A673 (cell line): ENCODE measurements around the gene TMEM255B. TPM values are rescaled to one million over a fixed set of nuclear protein-coding genes. Genes with fewer than 3 reads are reported as not detected.
"Not testable (repeated sequence)": the region's sequence is repeated elsewhere in the genome, so short reads cannot be mapped to it uniquely, and the experiment has no call there.

Experiments
- BruUV-seq: library from RNA; stranded (reverse); fragments of 400-500 nt; replicated peaks from 2 replicates; lab custom pipeline; 2021; lab: Mats Ljungman, UMichigan
- CTCF ChIA-PET: fragments of 300-600 bp; sonication (Branson Sonifier 250); formaldehyde crosslinking; loops from one replicate; lab custom pipeline; 2022; ENCODE audit warnings: antibody characterized with exemption; lab: Charles Lee
- POLR2A ChIA-PET: fragments of 300-600 bp; sonication (Branson Sonifier 250); formaldehyde crosslinking; loops from one replicate; lab custom pipeline; 2022; ENCODE audit warnings: antibody characterized with exemption; ENCODE audit not compliant: low non-redundant PET; lab: Charles Lee
- DNase-seq: peaks from one replicate; pipeline ENCODE4 v3.0.0-alpha.2; 2015; ENCODE audit warnings: low spot score
- H3K27ac ChIP-seq: fragments of 200-600 bp; sonication (generic); 2 replicates; pipeline ENCODE4 v1.5.1; 2016; ENCODE audit warnings: mixed run types, low read depth, mild to moderate bottlenecking, mixed read lengths, antibody characterized with exemption, low read length; ENCODE audit not compliant: poor library complexity, severe bottlenecking
- H3K27me3 ChIP-seq: fragments of 200-600 bp; sonication (generic); replicated peaks from 2 replicates; pipeline ENCODE4 v1.6.1; 2017; ENCODE audit warnings: mixed run types, low read depth, mild to moderate bottlenecking, mixed read lengths, antibody characterized with exemption, low read length; ENCODE audit not compliant: insufficient read depth, poor library complexity
- H3K36me3 ChIP-seq: fragments of 200-600 bp; sonication (generic); 2 replicates; pipeline ENCODE4 v1.6.1; 2016; ENCODE audit warnings: mixed run types, mild to moderate bottlenecking, mixed read lengths, antibody characterized with exemption, low read length; ENCODE audit not compliant: insufficient read depth, poor library complexity, severe bottlenecking
- H3K4me1 ChIP-seq: fragments of 200-600 bp; sonication (generic); 2 replicates; pipeline ENCODE4 v1.6.1; 2017; ENCODE audit warnings: mixed run types, mild to moderate bottlenecking, mixed read lengths, antibody characterized with exemption, low read length; ENCODE audit not compliant: insufficient read depth, poor library complexity, severe bottlenecking
- H3K4me3 ChIP-seq: fragments of 200-600 bp; sonication (generic); 2 replicates; pipeline ENCODE4 v1.5.1; 2016; ENCODE audit warnings: low read depth, mixed run types, mild to moderate bottlenecking, mixed read lengths, low read length; ENCODE audit not compliant: poor library complexity, severe bottlenecking
- H3K9me3 ChIP-seq: fragments of 200-600 bp; sonication (generic); 2 replicates; pipeline ENCODE4 v1.6.1; 2016; ENCODE audit warnings: mixed run types, low read depth, mild to moderate bottlenecking, mixed read lengths, antibody characterized with exemption, low read length; ENCODE audit not compliant: poor library complexity, severe bottlenecking
- CTCF ChIP-seq: fragments of 300-800, 200-600 bp; sonication (generic); conservative IDR thresholded peaks from 2 replicates; pipeline ENCODE4 v1.5.1; 2017; ENCODE audit warnings: low read depth, mild to moderate bottlenecking, antibody characterized with exemption, low read length, moderate library complexity, mixed read lengths
- EZH2 ChIP-seq: fragments of 200-600 bp; sonication (generic); IDR thresholded peaks from 2 replicates; pipeline ENCODE4 v1.6.1; 2017; ENCODE audit warnings: borderline replicate concordance, low read depth, mild to moderate bottlenecking, mixed read lengths, antibody characterized with exemption, low read length; ENCODE audit not compliant: poor library complexity, severe bottlenecking
- intact Hi-C: fragments of 100-400 bp; cut with micrococcal nuclease; formaldehyde crosslinking; loops from one replicate; pipeline ENCODE4 v1.10.0; 2022; ENCODE audit not compliant: unreplicated experiment
- total RNA-seq: library from RNA; stranded (reverse); gene quantifications from 2 replicates; pipeline ENCODE4 v1.2.3, GENCODE V29; 2021

TMEM255B gene
- total RNA-seq, 1 experiment from 2014 or later = 0.06 TPM

- no peaks in the 10 kb centered on the region for H3K27me3 ChIP-seq
- DNase-seq = no peak
- no peaks in the 10 kb centered on the region for H3K36me3 ChIP-seq
- H3K4me1 ChIP-seq = no peaks in the 10 kb centered on the region
- no TSS peak for BruUV-seq
- no peak overlapping the region for H3K27ac ChIP-seq
- H3K9me3 ChIP-seq = no peaks in the 10 kb centered on the region
- TF ChIP-seq EZH2 = no peak
- no peak for TF ChIP-seq CTCF
- intact Hi-C loops = no loop called here
- no peak overlapping the region for H3K4me3 ChIP-seq
- ChIA-PET POLR2A (no interaction called here), CTCF (interaction anchor here (0.5 kb wide), 1 partner anchor 17 kb away, joined by 4 read pairs; no protein-coding TSS in a partner anchor)
Measured at GRCh38 chr13:113744197-113745000, 14.6 kb upstream of the TMEM255B start.

- no TSS peak for BruUV-seq
- CTCF ChIA-PET = interaction anchor here (0.5 kb wide), 1 partner anchor 17 kb away, joined by 4 read pairs; no protein-coding TSS in a partner anchor
- no peak overlapping the region for H3K27ac ChIP-seq
- no peaks in the 10 kb centered on the region for H3K9me3 ChIP-seq
- no peaks in the 10 kb centered on the region for H3K36me3 ChIP-seq
- POLR2A ChIA-PET = no interaction called here
- H3K4me3 ChIP-seq = no peak overlapping the region
- H3K27me3 ChIP-seq = no peaks in the 10 kb centered on the region
- TF ChIP-seq CTCF = no peak
- TF ChIP-seq EZH2 = no peak
- no peaks in the 10 kb centered on the region for H3K4me1 ChIP-seq
- intact Hi-C loops = no loop called here
- DNase-seq = no peak
Measured at GRCh38 chr13:113745059-113745458, 14.0 kb upstream of the TMEM255B start.

- H3K27me3 ChIP-seq, H3K36me3 ChIP-seq, H3K9me3 ChIP-seq, H3K4me1 ChIP-seq, H3K4me3 ChIP-seq, POLR2A ChIA-PET, BruUV-seq, intact Hi-C loops, DNase-seq, CTCF ChIA-PET, H3K27ac ChIP-seq: not testable (repeated sequence)
Measured at GRCh38 chr13:113745500-113746142, 13.4 kb upstream of the TMEM255B start.
